ENCODE measurements around the gene RNF227.
"Not testable (repeated sequence)": the region's sequence is repeated elsewhere in the genome, so short reads cannot be mapped to it uniquely, and the experiment has no call there.

The RNF227 gene

DNA sequence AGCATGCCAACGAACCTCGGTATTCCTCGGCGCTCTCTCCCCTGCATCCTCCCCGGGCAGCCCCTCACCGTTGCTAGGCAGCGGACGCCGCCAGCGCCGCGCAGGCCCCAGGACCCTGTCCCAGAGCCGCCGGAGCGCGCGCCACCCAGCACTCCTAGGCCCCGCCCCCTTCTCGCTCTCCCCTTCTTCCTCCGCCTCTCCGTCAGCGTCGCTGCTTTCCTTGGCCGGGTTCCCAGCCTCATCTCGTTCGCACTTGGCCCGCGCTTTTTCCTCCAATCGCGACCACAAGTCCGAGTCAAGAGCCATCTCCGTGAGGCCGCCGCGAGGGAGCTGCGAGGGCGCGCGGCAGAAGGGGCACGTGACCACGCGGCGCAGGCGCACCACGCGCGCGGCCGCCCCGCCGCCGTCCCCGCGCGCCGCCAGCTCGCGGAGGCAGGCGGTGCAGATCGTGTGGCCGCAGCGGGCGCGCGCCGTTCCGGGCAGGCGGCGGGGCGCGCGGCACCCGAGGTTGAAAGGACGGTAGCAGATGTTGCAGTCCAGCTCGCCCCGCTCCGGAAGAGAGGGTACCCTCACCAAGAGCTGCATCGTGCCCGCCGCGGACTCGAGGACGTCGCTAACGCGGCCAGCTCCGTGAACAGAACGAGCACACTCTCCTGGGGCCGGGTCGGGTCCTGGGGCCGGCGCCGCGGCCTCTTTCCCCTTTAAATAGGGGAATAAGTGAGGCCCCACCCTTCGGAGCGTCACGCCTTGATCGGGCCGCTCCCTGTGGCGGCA lies at the start of gene RNF227:
Gene RNF227 (minus strand): TSS at position 679 of the 774 bp plus-strand sequence. CDS start 94 bp downstream, at position 585.
- peak; percentile 44 to 72 for DNase-seq

DNA sequence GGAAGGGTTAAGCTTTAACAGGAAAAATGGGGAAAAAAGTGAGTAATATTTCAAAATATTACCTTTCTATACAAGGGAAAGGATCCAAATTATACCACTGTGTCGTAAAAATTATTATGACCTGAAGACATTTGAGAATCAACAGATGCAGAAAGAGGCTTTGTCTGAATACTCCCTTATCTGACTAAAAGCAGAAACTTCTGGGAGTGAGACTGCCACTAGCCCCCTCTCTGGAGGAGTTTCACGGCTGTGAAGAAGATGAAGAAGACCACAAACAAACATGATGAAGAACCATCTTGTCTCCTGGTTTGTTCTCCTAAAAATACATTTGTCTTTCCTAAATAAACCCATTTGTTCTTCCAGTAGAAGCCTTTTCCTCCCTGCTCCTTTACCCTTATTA lies 45.3 kb upstream of the RNF227 start:
- no peak for DNase-seq

DNA sequence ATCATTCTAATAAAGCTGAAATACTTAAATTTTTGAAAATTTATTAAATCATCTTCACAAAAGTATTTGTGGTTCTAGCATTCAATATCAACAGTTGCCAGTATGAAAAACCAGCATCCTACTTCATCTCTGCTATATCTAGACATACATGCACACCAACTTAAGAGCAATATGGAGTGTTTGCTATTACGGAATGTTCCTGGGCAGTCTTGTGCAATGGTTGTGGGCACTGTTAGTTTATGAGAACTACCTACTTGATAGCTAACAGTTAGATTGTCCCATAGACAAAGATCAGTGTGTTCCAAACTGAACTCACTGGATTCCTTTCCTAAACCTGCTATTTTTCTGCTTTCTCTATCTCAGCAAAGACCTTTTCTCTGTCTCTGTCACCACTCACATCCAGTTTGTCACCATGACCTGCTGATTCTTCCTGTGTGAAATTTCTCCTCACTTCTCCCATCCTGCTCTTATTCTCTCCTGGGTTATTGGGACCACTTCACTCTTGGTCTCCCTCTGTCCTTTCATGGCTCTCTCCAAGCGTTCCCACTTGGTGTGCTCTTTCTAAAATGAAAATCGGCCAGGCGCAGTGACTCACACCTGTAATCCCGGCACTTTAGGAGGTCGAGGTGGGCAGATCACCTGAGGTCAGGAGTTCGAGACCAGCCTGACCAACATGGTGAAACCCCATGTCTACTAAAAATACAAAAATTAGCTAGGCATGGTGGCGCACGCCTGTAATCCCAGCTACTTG lies 43.6 kb upstream of the RNF227 start:
- DNase-seq, result no peak

DNA sequence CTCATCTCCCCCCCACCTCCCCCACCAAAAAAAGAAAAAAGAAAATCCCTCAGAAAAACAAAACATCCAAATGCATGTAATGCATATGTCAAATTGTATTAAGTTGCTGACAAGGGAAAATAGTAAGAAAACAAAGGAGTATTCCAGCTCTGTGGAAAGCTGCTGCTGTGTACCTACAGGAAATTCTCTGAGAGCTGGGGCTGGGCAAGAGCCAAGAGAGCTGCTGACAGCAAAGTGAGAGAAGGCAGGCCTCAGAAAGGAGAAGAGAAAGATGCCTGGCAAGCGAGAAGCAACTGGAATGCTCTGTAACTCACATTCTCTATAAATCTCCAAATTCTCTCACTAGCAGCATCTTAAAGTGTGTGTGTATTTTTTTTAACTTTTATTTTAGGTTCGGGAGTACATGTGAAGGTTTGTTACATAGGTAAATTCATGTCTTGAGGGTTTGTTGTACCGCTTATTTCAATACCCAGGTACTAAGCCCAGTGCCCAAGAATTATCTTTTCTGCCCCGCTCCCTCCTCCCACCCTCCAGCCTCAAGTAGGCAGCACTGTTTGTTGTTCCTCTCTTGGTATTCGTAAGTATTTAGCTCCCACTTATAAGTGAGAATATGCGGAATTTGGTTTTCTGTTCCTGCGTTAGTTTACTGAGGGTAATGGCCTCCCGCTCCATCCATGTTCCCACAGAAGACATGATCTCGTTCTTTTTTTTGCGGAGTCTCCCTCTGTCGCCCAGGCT lies 40.3 kb upstream of the RNF227 start:
- no peak for DNase-seq

DNA sequence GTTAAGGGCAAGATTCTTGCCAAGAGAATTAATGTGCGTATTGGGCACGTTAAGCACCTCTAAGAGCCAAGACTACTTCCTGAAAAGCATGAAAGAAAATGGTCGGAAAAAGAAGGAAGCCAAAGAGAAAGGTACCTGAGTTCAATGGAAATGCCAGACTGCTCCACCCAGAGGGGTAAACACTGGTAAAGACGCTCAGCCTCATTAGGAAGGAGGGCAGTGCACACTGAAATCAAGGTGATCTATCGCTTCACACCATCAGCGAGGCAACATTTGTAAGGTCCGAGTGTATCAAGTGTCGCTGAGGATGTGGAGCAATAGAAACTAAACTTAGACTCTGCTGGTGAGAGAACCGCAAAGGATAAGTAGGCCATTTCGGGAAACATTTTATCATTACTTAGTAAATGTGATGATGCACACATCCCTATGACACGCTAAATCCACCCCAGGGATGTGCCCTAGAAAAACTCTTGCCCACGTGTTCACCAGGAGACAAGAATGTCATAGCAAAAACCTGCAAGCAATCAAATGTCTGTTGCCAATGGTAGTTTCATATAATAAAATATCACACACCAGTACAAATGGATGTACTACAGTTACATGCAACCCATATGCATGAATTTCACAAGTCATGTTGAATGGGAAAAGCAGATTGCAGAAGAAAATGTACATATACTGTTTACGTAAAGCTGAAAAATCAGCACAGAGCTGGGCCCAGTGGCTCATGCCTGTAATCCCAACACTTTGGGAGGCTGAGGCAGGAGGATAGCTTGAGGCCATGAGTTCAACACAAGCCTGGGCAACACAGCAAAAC lies 39.5 kb upstream of the RNF227 start:
- DNase-seq, result no peak

DNA sequence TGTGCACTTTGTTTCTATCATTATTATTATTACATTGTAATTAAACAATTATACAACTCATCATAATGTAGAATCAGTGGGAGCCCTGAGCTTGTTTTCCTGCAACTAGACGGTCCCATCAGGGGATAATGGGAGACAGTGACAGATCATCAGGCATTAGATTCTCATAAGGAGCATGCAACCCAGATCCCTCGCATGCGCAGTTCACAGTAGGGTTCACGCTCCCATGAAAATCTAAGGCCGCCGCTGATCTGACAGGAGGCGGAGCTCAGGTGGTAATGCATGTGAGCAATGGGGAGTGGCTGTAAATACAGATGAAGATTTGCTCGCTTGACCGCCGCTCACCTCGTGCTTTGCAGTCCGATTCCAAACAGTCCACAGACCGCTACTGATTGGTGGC lies 37.2 kb upstream of the RNF227 start:
- DNase-seq, result not testable (repeated sequence)

DNA sequence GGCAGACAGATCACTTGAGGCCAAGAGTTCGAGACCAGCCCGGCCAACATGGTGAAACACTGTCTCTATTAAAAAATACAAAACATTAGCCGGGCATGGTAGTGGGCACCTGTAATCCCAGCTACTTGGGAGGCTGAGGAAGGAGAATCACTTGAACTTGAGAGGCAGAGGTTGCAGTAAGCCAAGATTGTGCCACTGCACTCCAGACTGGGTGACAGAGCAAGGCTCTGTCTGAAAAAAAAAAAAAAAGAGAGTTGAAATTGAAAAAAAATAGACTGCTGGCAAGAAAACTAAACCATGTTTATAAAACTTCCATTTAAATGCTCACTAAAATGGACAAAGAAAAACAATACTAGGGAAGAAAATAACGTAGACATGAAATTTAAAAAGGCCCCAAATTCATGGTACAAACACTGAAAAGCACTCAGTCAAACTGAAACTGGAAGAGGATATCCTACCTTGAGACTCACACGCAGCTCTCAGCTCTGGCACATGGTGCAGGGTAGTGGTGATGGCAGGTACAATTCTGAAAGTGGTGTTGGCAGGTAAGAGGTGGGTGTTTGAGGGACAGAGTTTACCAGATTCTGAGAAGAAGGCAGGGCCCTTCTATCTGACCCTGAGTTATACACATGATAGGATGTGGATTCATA lies 35.2 kb upstream of the RNF227 start:
- DNase-seq, result no peak

DNA sequence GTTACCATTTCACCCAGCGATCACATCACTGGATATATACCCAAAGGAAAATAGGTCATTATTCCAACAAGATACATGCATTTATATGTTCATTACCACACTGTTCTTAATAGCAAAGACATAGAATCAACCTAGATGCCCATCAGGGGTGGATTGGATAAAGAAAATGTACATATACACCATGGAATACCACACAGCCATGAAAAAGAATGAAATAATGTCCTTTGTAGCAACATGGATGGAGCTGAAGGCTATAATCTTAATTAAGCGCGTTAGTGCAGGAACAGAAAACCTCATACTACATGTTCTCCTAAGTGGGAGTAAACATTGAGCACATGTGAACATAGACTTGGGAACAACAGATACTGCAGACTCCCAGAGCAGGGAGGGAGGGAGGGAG lies 34.5 kb upstream of the RNF227 start:
- no peak for DNase-seq

DNA sequence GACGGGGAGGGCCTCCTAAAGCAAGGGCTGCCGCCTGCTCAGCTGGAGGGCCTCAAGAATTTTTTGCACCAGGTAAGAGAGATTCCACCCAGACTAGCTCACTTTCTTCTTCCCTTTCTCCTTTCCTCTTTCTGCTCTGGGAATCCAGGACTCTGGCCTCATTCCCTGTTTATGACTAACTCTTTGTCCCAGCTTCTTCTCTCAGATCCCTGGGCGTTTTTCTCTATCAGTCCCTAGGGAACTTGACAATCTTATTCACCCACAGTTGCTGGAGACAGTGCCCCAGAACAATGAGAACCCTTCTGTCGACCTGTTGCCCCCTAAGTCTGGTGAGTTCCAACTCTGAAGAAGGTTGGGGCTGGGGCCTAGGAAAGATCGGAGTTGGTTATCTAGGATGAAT lies 31.6 kb upstream of the RNF227 start:
- DNase-seq, result no peak

DNA sequence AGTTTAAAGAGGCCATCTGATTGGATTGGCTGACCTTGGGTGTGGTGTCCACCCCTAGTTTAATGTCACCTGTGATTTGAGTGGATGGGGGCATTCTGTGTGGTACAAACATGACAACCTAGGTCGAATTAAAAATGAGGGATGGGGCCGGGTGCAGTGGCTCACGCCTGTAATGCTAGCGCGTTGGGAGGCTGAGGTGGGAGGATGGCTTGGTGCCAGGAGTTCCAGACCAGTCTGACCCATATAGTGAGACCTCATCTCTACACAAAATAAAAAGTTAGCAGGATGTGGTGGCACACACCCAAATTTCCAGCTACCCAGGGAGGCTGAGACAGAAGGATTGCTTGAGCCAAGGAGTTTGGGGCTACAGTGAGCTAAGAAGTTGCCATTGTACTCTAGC lies 30.4 kb upstream of the RNF227 start:
- DNase-seq, result no peak

DNA sequence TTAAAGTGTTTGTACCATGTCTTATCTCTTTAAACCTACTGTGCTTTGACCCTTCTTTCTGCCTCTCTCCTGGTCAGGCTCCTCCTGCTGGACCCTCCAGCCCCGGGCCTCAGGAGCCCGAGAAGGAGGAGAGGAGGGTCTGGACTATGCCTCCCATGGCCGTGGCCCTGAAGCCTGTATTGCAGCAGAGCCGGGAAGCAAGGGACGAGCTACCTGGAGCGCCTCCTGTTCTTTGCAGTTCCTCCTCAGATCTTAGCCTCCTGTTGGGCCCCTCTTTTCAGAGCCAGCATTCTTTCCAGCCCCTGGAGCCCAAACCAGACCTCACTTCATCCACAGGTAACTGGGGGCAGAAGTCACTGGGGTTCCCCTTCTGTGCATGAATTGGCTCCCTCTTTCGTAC lies 29.6 kb upstream of the RNF227 start:
- no peak for DNase-seq

DNA sequence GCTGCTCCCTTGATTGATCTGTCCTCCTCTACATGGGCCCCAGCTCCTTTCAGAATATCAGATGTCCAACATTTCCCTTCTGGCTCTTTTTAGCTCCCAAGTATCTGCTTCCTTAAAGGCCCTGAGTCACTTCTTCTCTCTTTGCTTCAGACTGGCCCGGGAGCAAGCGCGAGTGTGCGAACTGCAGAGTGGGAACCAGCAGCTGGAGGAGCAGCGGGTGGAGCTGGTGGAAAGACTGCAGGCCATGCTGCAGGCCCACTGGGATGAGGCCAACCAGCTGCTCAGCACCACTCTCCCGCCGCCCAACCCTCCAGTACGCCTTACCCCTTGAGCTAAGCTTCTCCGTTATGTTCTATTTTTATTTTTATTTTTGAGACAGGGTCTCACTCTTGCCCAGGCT lies 28.2 kb upstream of the RNF227 start:
- DNase-seq, result no peak

DNA sequence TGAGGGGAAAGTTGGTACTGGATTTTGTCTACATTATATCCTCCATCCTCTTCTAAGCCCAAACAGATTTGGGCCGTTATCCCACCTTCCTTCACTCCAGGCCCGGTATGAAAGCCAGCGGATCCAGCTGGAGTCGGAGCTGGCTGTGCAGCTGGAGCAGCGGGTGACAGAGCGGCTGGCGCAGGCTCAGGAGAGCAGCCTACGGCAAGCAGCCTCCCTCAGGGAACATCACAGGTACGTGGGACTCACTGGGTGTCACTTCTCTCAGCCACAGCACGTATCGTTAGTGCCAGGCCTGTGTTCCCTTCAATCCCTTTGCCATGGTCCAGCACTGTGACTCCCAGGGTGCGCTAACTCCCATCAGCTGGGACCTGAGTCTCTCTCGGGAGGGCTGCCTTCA lies 27.2 kb upstream of the RNF227 start:
- no peak for DNase-seq

DNA sequence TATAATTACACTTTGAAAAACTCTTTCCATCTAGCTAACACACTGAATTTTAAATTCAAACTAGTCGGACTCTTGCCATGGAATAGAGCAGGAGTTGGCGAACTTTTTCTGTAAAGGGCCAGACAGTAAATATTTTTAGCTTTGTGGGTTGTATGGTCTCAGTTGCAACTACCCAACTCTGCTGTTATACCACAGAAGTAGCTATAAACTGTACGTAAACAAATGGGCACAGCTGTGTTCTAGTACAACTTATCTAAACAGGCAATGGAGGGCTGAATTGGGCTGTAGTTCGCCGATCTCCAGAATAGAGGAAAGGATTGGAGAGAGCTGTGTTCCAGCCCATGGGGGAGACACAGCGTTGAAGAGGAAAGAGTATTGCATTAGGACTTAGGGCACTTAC lies 24.7 kb upstream of the RNF227 start:
- no peak for DNase-seq

DNA sequence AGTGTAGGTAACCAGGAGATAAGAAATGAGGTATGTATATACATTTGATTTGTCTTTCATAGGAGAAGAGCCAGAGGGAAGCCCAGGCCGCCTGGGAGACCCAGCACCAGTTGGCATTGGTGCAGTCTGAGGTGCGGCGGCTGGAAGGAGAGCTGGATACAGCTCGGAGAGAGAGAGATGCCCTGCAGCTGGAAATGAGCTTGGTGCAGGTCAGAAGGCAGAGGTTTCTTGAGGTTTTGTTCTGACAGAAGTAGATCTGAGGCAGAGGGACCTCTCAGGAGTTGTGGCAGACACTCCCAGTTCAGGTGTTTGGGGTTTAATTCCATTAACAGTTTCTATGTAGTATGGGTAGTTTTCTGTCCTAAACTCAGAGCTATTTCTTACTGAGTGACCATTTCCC lies 23.9 kb upstream of the RNF227 start:
- no peak for DNase-seq

DNA sequence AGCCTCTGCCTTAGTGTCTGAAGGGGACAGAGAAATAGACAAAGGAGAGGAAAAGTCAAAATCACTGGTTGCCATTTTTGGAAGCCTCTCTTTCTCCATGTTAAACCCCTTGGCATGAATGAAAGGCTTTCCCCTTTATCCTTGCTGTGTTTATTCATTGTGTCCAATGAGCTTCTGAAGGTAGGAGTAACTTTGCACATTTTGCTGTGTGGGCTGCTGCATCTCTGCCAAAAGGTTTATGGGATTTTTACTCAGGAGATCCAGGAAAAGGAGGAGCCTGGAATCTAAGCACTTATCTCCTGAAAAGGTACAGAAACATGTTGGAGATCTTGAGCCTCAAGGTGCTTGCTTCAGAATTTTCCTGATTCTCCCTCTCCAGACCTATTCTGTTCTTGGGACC lies 19.8 kb upstream of the RNF227 start:
- no peak for DNase-seq

DNA sequence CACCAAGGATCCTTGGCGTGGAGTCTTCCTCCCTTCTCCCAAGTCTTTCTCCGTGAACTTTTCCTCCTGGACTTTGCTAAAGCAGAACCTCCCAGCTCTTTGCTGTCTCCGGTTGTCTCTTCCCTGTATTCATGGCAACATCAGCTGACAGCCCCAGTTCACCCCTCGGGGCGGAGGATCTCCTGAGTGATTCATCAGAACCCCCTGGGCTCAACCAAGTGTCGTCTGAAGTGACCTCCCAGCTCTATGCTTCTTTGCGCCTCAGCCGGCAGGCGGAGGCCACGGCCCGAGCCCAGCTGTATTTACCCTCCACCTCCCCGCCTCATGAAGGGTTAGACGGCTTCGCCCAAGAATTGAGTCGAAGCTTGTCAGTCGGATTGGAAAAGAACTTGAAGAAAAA lies 16.9 kb upstream of the RNF227 start:
- DNase-seq, result no peak

DNA sequence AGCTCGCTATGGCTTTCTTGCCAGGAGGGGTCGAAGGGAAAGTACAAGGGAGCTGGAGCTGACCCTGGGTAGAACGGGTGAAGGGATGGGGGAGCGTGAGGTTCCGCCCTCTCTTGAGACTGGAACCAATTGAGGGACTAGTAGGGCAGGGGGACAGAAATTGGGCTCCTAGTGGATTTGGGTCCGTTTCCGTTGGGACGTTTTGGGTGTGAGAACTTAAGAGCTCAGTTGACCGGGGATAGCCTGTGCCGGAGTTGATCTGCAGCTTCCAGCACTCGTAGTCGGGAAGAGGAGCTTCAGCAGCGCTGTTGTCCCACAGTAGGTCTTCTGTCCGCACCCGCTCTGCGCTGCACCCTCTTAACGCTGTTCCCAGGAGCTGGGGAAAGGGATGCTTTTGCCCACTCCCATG lies 16.4 kb upstream of the RNF227 start:
- DNase-seq, result no peak

DNA sequence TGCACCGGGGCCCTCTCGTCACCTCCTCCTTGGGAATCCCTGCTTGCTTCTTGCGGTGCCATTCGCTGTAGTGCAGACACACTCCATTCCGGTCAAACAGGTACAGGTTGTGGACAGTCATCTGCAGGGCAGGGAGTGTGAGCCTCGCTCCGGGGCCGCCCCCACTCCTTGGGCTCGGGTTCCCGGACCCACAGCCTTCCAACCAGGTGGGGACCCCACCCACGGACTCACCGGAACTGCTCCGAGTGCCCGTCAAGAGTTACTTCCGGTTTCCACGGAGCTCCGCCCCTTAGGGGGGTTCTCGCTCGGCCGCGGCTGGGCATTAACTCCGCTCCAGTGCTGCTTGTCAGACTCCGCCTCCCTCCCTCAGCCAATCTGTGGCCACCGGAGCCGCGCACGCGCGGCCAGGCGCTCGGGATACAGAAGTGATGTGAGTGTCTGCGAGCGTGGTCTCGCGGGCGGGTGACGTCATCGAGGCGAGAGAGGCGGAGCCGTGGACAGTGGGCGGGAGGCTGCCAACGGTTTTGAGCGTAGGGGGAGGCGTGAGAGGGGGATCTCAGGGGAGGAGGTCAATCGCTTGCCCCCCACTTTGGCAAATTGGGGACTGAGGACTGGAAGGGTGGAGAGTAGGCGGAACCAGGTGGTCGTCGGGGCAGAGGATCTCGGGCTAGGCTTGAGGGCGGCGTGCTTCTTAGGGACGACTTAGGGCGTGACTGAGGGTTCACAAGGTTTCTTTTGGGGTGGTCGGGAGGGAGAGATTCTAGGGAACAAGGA lies 15.8 kb upstream of the RNF227 start, which contains the start of the genes CNTROB and TRAPPC1:
Gene CNTROB (plus strand): TSS at position 498 of the 774 bp plus-strand sequence. CDS start 874 bp downstream, outside the sequence.
Gene TRAPPC1 (minus strand): TSS at position 238 of the 774 bp plus-strand sequence. CDS start 117 bp downstream, at position 121.
- peak; percentile 98 to 99 for DNase-seq

DNA sequence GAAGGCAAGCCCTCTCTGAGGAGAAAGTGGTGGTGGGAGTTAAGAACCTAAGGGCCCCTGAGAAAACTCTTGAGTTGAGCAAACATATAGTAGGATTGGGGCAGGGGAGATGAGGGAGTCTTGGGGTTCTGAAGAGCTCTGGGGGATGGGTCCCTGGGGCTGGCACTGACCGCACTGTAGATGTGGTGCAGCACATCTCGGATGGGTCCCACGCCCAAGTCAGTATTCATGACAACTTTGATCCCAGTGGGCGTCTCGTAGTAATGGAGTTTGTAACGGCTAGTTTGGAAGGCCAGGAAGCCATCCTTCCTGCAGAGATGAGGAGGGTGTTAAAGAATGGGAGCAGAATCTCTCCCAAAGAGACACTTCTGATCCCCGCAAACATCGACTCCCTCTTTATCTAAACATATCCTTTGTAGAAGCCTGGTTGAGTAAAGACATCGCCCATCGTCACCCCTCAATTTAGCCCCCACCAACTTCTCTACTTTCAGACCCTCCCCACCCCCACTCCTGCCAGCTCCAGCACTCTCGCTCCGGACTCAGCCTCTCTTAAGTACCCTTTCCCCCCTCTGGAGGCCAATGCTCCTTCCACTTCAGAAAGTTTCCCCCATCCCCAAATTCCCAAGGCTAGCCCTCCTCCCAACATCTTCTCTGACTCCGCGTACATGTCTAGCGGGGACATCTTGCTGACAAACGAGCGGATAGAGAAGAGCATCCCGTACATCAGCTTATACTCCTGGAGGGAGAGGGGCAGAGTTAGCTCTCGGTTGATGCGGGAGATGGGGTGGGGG lies 14.9 kb upstream of the RNF227 start:
- DNase-seq, result no peak

Measured in cerebellar nuclear complex (tissue), 1 donor.